Suprapubic skin (tissue), 4 donors: Measurements from ENCODE around the gene CAPN9.

Experiments
- CTCF ChIP-seq, 2 donors: fragments of 200-600 bp in 1 of 2; fragments of 450-650 bp in 1 of 2; sonication (generic) in 1 of 2; IDR thresholded peaks; one replicate each; pipeline ENCODE4 v1.5.1; 2016 to 2019; ENCODE audit warnings: antibody characterized with exemption in 2 of 2, mild to moderate bottlenecking in 1 of 2, moderate library complexity in 1 of 2
- EP300 ChIP-seq: sonication (generic); formaldehyde crosslinking; IDR thresholded peaks from one replicate; pipeline ENCODE4 v1.6.1; 2017; ENCODE audit warnings: antibody characterized with exemption
- POLR2A ChIP-seq, 2 donors: fragments of 450-650 bp; IDR thresholded peaks; one replicate each; pipeline ENCODE4 v1.6.1; 2017; ENCODE audit warnings: antibody characterized with exemption in 2 of 2, mild to moderate bottlenecking in 2 of 2, moderate library complexity in 2 of 2
- POLR2AphosphoS5 ChIP-seq, 3 donors: sonication (generic); formaldehyde crosslinking; IDR thresholded peaks; one replicate each; pipeline ENCODE4 v1.6.1; 2017; ENCODE audit warnings: antibody characterized with exemption in 3 of 3

GRCh38 chr1:230850547-230850946, 103.4 kb downstream of the CAPN9 start:
- TF ChIP-seq CTCF (IDR thresholded peaks at IDR 0.05) (no peak), POLR2A (IDR thresholded peaks at IDR 0.05) (no peak), EP300 (no peak), POLR2AphosphoS5 (IDR thresholded peaks at IDR 0.05) (no peak)
